ENCODE measurements around the gene ZNF430. TPM values are rescaled to one million over a fixed set of nuclear protein-coding genes. Genes with fewer than 3 reads are reported as not detected.
"Not testable (repeated sequence)": the region's sequence is repeated elsewhere in the genome, so short reads cannot be mapped to it uniquely, and the experiment has no call there.

Gene ZNF430
- total RNA-seq = 28.9 TPM

DNA sequence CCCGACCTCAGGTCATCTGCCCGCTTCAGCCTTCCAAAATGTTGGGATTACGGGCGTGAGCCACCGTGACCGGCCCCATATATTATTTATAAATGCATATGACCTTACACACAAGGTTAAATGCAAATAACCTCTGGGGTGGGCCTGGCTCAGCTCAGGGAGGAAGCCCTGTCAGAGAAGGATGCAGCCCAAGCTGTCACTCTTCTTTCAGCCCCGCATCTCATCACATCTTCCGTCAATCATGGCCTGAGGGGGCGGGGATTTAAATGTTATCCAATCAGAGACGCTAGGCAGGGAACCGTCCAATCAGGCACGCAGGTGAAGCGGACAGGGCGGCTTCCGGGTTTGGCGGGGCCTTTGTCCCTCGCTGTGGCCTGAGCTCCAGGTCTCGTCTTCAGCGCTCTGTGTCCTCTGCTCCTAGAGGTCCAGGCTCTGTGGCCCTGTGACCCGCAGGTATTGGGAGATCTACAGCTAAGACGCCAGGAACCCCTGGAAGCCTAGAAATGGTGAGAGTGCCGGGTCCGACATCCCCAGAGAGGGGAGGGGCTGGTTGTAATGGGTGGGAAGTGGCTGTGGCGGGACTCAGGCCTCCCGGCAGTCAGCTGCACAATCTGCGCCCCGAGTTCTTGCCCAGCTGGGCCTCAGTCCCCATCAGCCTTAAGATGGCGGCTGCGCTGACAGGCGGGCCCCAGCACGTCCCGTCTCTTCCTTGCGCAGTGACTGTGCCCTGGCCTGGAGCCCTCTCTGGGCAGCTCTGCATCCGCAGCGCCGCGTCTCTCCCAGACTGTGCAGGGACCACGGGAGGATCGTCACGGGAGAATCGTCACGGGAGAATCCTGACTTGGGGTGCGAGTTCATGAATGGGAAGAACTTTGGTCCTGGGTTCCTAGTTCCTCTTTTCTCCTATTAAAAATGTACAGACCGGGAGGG is at the start of gene ZNF430:
TSS of gene ZNF430 (plus strand) at position 360 of the 930 bp plus-strand sequence. CDS start at position 504, 144 bp downstream.
- DNase-seq (ENCODE audit: low spot score in 2 of 2) (peak; percentile 63 to 79), FAIRE-seq (peak; percentile 74)

DNA sequence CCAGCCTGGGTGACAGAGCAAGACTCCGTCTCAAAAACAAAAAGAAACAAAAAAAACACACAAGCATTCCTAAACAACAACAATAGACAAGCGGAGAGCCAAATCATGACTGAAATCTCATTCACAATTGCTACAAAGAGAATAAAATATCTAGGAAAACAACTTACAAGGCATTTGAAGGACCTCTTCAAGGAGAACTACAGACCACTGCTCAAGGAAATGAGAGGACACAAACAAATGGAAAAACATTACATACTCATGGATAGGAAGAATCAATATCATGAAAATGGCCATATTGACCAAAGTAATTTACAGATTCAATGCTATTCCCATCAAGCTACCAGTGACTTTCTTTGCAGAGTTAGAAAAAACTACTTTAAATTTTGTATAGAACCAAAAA is 27.7 kb upstream of the ZNF430 start:
- FAIRE-seq = not testable (repeated sequence)

DNA sequence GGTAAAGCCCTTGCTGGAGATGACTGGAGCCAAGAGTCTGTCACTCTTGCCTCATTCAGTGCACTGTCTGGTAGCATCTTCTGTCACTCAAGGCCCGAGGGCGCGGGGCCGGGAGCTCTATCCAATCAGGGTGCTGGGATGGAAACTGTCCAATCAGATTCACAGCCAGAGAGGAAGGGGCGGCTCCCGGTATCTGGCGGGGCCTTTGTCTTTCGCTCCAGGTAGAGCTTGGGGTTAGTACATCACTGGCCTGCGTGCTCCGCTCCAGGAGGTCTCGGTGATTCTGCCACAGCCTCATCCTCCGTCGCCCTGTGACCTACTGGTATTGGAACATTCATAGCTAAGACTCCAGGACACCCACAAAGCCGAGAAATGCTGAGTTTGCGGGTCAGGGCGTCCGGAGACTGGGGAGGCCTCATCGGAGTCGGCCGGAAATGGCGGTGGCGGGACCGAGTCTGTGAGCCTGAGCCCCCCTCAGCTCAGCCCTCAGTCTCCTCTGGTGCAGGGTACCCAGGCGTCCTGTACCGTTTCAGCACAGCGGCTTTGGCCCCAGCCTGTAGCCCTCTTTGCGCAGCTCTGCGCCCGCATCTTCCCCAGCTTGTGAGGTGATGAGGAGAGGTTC is 20.6 kb upstream of the ZNF430 start:
- FAIRE-seq (peak; percentile 40), DNase-seq (ENCODE audit: low spot score in 2 of 2) (peak; percentile 66 to 89)

More for the DNA sequence above, 27.7 kb upstream of the ZNF430 start:
- not testable (repeated sequence) for DNase-seq (ENCODE audit: low spot score in 2 of 2)

DNA sequence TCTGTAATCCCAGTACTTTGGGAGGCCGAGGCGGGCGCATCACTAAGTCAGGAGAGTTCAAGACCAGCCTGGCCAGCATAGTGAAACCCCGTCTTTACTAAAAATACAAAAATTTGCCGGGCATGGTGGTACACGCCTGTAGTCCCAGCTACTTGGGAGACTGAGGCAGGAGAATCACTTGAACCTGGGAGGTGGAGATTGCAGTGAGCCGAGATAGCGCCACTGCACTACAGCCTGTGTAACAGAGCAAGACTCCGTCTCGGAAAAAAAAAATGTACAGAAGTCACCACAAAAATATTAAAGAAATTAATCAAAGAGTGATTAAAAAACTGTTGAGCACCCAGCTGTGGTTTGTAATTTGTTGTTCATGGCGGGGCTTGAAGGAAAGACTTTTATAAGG is 781 bp downstream of the ZNF430 start:
- FAIRE-seq; DNase-seq (ENCODE audit: low spot score in 2 of 2): not testable (repeated sequence)

DNA sequence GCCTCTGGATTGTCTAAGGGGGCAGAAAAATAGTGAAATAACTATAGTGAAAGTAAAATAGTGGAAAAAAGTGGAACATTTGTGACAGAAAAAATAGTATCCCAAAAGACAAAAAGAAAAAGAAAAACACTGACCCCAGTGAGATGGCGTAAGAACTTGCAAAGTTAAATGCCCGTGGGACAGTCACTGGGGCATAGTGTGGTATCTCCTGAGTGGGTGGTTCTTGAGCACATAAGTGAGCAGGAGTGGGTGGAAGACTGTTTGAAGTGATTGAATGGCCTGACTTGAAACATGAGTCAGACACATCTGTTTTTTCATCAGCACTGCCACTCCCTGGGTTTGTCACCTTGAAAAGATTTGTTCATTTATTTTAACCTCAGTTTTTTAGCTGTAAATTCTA is 2.5 kb downstream of the ZNF430 start:
- FAIRE-seq (no peak), DNase-seq (ENCODE audit: low spot score in 2 of 2) (no peak)

DNA sequence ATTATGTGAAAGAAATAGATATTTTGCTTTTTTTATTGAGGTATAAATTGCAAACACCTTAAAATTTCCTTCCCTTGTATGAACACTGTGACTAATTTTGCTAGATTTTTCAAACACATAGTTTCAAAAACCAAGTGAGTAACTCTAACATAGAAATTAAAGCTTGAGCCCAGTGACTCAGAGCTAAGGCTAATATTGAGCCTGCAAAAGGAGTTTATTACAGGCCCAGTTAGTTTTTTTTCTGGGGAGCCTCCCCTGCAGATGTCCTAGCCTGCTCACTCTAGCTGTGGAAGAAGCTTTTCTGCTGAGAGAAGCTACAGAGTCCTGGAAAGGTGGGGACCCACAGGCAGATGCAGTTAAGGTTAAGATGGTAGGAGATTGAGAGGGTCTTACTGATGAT is 3.4 kb downstream of the ZNF430 start:
- FAIRE-seq = no peak
- DNase-seq (ENCODE audit: low spot score in 2 of 2) = no peak

DNA sequence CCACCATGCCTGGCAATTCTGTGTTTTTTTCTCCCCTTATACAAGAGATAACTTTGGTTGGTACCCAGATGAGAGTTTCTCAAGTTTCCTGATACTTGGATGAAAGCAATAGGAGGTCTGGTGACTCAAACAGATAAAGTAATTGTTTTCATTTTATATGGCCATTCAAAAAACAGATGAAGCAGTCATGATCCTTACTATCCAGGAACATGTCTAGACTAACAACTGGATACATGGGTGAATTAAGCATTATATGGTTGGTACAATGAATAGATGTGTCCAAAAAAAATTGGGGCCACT is 8.5 kb downstream of the ZNF430 start:
- DNase-seq (ENCODE audit: low spot score in 2 of 2) (no peak), FAIRE-seq (no peak)

DNA sequence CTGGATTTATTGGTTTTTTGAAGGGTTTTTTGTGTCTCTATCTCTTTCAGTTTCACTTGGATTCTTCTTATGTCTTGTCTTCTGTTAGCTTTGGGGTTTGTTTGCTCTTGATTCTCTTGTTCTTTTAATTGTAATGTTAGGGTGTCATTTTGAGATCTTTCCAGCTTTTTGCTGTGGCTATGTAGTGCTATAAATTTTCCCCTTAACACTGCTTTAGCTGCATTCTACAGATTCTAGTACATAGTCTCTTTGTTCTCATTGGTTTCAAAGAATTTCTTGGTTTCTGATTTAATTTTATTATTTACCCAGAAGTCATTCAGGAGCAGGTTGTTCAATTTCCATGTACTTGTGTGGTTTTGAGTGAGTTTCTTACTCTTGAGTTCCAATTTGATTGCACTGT is 24.6 kb downstream of the ZNF430 start:
- no peak for DNase-seq (ENCODE audit: low spot score in 2 of 2)
- FAIRE-seq = no peak

DNA sequence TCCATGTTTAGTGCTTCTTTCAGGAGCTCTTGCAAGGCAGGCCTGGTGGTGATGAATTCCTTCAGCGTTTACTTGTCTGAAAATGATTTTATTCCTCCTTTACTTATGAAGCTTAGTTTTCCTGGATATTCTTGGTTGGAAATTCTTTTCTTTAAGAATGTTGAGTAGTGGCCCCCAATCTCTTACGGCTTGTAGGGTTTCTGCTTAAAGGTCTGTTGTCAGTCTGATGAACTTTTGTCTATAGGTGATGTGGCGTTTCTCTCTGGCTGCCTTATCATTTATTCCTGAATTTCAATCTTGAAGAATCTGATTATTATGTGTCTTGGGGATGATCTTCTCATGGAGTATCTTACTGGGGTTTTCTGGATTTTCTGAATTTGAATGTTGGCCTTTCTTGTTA is 26.0 kb downstream of the ZNF430 start:
- no peak for FAIRE-seq
- DNase-seq (ENCODE audit: low spot score in 2 of 2) = no peak

DNA sequence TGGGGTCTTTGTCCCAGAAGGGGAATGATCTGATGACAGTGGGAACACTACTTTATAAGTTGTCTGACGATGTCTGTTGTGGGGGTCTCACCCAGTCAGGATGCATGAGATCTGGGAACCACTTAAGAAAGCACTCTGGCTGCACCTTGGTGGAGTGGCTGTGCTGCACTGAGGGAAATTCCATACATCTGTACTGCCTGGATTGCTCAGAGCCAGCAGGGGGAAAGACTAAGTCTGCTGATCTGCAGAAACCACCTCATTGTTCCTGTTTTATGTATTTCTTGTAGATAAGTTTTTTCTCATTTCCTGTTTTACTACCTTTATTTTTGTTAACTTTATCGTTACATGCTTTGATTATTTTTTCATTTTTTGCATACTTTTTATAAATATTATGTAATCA is 27.3 kb downstream of the ZNF430 start:
- FAIRE-seq (no peak), DNase-seq (ENCODE audit: low spot score in 2 of 2) (no peak)

DNA sequence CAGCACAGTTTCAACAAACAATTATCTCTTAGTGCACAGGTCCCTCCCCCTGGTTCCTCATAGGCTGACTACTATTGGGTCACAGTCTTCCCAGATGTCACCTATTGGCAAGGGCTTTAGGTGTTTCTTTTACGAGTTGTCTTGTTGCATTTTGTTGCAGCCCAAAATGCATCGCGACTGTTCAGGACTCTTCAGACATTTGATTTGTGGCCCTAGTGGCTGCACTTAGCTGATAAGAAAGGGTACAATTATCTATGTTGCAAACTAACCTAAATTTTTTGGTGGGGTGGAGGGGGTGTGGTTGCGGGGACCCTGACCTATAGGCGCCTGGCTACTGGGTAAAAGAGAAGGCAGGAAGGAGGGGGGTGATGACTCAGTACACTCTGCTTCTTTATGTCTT is 32.4 kb downstream of the ZNF430 start:
- no peak for FAIRE-seq
- DNase-seq (ENCODE audit: low spot score in 2 of 2) = no peak

DNA sequence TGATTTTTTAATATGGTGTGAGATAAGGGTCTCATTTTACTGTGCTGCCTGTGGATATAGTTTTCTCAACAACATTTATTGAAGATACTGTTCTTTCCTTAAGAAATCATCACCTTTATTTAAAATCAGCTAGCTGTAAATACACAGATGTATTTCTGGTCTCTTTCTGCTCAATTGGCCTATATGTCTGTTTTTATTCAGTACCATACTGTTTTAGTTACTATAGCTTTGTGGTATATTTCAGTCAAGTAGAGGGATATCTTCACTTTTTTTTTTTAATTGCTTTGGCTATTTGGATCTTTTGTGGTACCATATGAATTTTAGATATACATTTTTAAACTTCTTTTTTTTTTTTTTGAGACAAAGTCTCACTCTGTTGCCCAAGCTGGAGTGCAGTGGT is 44.9 kb downstream of the ZNF430 start:
- DNase-seq (ENCODE audit: low spot score in 2 of 2) = no peak
- no peak for FAIRE-seq

DNA sequence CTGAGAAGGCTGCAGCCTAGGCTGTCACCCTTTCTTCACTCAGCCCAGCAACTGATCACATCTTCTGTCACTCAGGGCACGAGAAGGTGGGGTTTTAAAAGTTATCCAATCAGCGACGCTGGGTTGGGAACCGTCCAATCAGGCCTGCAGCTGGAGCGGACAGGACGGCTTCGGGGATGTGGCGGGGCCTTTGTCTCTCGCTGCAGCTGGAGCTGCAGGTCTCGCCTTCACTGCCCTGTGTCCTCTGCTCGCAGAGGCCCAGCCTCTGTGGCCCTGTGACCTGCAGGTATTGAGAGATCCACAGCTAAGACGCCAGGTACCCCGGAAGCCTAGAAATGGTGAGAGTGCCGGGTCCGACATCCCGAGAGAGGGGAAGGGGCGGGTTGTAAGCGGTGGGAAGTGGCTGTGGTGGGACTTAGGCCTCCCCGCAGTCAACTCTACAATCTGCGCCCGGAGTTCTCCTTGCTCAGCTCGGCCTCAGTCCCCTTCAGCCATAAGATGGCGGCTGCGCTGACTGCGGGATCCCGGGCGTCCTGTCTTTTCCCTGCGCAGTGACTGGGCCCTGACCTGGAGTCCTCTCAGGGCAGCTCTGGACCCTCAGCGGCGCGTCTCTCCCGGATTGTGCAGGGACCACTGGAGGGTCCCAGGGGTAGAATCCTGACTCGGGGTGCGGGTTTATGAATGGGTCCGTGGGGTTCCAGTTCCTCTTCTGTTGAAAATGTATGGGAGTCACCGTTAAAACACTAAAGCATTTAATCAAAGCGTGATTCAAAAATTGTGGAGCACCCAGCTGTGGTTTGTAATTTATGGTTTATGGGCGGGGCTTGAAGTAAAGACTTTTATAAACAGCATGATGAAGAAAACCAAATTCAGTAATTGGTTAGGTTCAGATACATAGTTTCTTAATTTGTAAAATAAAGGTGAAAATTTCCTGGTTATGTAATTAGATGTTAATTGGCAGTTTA is 61.8 kb downstream of the ZNF430 start, which contains the start of gene ZNF714:
TSS of gene ZNF714 (plus strand) at position 193 of the 965 bp plus-strand sequence. CDS start 16,066 bp downstream, outside the sequence.
- DNase-seq (ENCODE audit: low spot score in 2 of 2) (peak; percentile 47 to 52), FAIRE-seq (peak; percentile 30)

DNA sequence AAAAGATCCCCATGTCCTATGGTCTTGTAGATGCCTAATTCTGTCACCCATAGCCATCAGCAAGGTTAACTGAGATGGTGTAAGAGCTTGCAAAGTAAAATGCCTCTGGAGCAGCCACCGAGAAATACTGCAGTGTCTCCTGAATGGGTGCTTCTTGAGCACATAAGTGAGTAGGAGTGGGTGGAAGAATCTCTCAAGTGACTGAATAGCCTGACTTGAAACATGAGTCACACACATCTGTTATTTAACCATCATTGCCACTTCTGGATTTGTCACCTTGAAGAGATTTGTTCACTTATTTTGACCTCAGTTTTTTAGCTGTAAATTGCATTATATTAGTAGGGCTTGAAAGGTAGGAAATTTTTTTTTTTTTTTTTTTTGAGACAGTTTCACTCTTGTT is 63.9 kb downstream of the ZNF430 start:
- FAIRE-seq = no peak
- DNase-seq (ENCODE audit: low spot score in 2 of 2) = peak in 1 of 2 donors; percentile 1

DNA sequence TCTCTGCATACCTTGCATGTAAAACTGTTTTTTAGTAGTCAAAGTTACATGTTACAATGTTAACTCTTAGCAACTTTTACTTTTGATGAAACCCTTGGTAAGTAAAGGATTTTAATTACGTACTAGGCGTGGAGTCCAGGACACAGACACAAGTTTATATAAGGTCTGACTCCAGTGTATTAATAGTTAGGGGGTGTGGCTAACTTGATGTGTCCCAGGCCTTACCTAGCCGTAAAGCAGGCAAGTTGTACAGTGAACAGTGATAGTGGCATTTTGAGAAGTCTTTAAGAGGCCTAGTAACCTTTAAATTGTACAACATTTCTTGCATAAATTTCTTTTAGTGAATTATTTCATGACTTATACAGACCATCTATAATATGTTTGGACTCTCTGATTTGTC is 67.4 kb downstream of the ZNF430 start:
- DNase-seq (ENCODE audit: low spot score in 2 of 2) (no peak), FAIRE-seq (no peak)

DNA sequence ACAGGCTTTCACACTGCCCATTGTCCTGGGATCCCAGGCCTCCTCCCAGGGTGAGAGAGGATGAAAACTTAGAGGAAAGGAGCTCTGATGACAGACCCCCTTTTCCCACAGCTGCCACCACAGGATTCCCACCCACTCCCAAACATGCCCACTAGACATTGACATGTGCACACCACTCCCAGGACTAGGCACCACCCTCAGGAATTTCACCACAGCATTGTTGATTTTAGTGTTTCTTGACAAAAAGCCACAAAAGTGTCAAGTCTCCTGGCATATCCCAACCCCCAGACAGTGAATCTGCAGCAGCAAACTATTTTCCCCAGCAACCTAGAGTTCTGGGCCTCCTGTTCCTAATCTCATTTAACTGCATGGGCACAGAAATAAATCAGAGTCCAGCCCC is 71.7 kb downstream of the ZNF430 start:
- no peak for FAIRE-seq
- no peak for DNase-seq (ENCODE audit: low spot score in 2 of 2)

DNA sequence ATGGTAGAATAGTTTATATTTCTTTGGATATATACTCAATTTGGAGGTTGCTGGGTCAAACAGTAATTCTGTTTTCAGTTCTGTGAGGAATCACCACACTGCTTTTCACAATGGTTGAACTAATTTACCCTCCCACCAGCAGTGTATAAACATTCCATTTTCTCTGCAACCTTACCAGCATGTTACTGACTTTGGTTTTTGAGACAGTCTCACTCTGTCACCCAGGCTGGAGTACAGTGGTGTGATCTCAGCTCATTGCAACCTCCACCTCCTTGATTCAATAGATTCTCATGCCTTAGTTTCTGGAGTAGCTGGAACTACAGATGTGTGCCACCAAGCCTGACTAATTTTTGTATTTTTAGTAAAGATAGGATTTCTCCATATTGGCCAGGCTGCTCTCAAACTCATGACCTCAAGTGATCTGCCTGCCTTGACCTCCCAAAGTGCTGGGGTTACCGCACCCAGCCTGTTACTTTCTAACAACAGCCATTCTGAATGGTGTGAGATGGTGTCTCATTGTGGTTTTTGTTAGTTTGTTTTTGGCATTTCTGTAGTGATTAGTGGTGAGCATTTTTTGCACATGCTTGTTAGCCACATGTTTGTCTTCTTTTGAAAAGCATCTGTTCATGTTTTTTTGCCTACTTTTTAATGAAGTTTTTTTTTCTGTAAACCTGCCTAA is 74.0 kb downstream of the ZNF430 start:
- DNase-seq (ENCODE audit: low spot score in 2 of 2) (no peak), FAIRE-seq (no peak)

DNA sequence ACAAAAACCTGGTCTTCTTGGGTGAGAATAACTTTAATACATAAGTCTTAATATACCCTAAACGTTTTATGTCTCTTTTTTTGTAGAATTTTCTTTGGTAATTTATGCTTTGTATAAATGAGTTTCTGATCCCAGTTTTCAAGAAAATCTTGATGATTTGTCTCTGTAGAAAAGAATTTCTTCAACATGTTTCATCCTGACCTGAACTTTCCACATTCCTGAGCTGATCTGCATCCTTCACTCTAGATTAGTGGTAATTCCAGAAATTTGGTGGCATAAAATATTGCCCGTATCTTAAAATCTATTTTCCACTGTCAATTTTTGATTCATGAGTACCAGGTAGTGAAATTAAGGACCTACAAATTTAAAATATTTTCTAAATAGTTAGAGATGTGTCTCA is 77.8 kb downstream of the ZNF430 start:
- DNase-seq (ENCODE audit: low spot score in 2 of 2) (no peak), FAIRE-seq (no peak)

DNA sequence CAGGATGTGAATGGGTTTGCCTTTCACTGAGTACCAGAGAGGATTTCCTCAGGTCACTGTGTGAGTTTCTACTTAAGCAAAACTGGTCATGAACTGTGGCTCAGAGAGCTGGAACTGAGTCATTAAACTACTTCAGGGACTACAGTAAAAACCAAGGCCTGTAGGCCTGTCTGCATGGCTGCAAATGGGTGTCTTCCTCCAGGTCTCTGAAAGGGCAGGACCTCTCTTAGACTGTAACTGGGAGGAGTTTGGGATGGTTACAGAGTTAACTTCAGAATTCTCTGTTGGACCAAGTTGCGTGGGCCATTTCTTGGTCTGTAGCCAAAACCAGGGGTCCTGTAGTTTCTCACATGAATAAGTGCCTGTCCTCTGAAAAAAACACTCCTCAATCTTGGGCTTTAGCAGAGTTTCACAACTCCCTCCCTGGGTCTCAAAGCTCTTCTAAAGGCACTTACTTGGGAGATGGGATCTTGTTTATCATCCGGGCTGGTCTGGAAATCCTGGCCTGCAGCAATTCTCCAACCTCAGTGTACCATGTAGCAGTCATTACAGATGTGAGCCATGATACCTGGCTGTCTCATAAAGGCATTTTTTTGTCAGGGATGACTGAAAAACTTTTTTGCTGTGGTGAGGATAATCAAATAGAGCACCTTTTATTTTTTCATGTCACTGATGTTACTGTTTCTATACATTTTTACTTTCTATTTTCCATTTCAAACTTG is 81.2 kb downstream of the ZNF430 start:
- FAIRE-seq = no peak
- no peak for DNase-seq (ENCODE audit: low spot score in 2 of 2)

Data from frontal cortex (tissue), 4 donors.